C4-2B (cell line): Measurements from ENCODE around the gene TIAM2.

Experiments used
- ZFX ChIP-seq: fragments of 450-650 bp; IDR thresholded peaks from 2 replicates; pipeline ENCODE4 v1.6.1; 2017
- TF ChIP-seq, protein P1 (sequence below): fragments of 450-650 bp; conservative IDR thresholded peaks from 2 replicates; pipeline ENCODE4 v1.5.1; 2017; ENCODE audit warnings: mild to moderate bottlenecking

DNA sequence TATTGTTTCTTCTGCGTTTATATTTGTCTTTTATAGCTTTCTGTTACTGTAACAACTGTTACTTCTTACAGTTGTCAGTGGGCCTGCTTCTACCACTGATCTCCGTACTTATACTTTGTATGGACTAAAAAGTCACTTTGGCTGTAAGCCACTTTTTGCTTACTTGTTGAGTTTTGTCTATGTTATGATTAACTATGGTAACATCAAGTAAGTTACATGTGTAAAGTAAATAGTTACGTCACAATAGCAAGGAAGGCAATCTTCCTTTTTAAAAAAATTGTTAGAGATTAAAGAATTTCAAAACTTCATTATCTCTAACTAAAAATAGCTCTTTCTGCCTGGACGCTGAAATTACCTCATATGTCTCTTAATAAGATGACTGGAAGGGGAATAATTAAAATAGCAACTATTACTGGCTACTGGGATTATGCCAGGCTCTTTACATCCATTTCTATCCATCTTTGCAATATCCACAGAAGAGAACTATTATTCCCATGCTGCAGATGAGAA lies 308.3 kb downstream of the TIAM2 start:
- TF ChIP-seq, protein P1, sequence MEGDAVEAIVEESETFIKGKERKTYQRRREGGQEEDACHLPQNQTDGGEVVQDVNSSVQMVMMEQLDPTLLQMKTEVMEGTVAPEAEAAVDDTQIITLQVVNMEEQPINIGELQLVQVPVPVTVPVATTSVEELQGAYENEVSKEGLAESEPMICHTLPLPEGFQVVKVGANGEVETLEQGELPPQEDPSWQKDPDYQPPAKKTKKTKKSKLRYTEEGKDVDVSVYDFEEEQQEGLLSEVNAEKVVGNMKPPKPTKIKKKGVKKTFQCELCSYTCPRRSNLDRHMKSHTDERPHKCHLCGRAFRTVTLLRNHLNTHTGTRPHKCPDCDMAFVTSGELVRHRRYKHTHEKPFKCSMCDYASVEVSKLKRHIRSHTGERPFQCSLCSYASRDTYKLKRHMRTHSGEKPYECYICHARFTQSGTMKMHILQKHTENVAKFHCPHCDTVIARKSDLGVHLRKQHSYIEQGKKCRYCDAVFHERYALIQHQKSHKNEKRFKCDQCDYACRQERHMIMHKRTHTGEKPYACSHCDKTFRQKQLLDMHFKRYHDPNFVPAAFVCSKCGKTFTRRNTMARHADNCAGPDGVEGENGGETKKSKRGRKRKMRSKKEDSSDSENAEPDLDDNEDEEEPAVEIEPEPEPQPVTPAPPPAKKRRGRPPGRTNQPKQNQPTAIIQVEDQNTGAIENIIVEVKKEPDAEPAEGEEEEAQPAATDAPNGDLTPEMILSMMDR, result no peak
- TF ChIP-seq ZFX, result no peak
